B cell (primary cell): ENCODE results near the gene OSGEPL1. TPM values are rescaled to one million over a fixed set of nuclear protein-coding genes. Genes with fewer than 3 reads are reported as not detected.
A peak's percentile ranks its signal among the peaks of the same experiment; 100 is the strongest.

Experiments
- ATAC-seq: fragments of 200-7000 bp; cut with Tn5 transposase; one replicate; pipeline ENCODE4 v1.10.0; 2021; ENCODE audit warnings: low read depth, mild to moderate bottlenecking, moderate number of reproducible peaks, moderate library complexity
- CTCF ChIA-PET: fragments of 350-600 bp; sonication (Branson Sonifier 250); formaldehyde crosslinking; loops from one replicate; lab custom pipeline; 2021; ENCODE audit warnings: antibody characterized with exemption, inconsistent platforms; lab: Charles Lee
- POLR2A ChIA-PET: fragments of 350-600 bp; sonication (Branson Sonifier 250); formaldehyde crosslinking; loops from one replicate; lab custom pipeline; 2021; ENCODE audit warnings: antibody characterized with exemption; lab: Charles Lee
- DNase-seq: peaks from one replicate; pipeline ENCODE4 v3.0.0; 2013
- H2AFZ ChIP-seq: 2 replicates; pipeline ENCODE4 v1.6.1; 2012; ENCODE audit warnings: mild to moderate bottlenecking, low read depth, low read length; ENCODE audit not compliant: insufficient read depth, poor library complexity, severe bottlenecking
- H3K27ac ChIP-seq, 2 donors: 1 replicate in 1 of 2; 2 replicates in 1 of 2; pipeline ENCODE4 v1.5.1; 2012 to 2013; ENCODE audit warnings: low read length in 2 of 2, mild to moderate bottlenecking in 2 of 2, moderate library complexity in 1 of 2
- H3K27me3 ChIP-seq, 4 experiments: fragments of 200-600 bp in 1 of 4; sonication (generic) in 1 of 4; replicated peaks in 1 of 4; 1 replicate in 2 of 4; 2 replicates in 2 of 4; pipeline versions ENCODE4 v1.6.1 to v1.7.0; 2013 to 2016; ENCODE audit warnings: low read length in 3 of 4, mild to moderate bottlenecking in 2 of 4, mixed read lengths in 1 of 4, moderate library complexity in 1 of 4; ENCODE audit not compliant: insufficient read depth in 4 of 4, control insufficient read depth in 3 of 4; ENCODE audit errors: control extremely low read depth in 1 of 4
- H3K36me3 ChIP-seq, 2 experiments: replicated peaks in 1 of 2; 1 replicate in 1 of 2; 2 replicates in 1 of 2; pipeline versions ENCODE4 v1.6.1 to v1.7.1; 2013; ENCODE audit warnings: low read length in 1 of 2; ENCODE audit not compliant: insufficient read depth in 2 of 2, control insufficient read depth in 1 of 2; ENCODE audit errors: control extremely low read depth in 1 of 2, extremely low read depth in 1 of 2
- H3K4me1 ChIP-seq, 2 donors: fragments of 200-600 bp in 1 of 2; sonication (generic) in 1 of 2; 1 replicate in 1 of 2; 2 replicates in 1 of 2; pipeline versions ENCODE4 v1.5.1 to v1.6.1; 2013 to 2017; ENCODE audit warnings: low read length in 2 of 2; ENCODE audit not compliant: control insufficient read depth in 2 of 2, insufficient read depth in 2 of 2
- H3K4me2 ChIP-seq: replicated peaks from 2 replicates; pipeline ENCODE3; 2012; ENCODE audit warnings: mild to moderate bottlenecking, low read depth, low read length; ENCODE audit not compliant: poor library complexity, severe bottlenecking
- H3K4me3 ChIP-seq, 5 experiments: fragments of 200-600 bp in 1 of 5; sonication (generic) in 1 of 5; 1 replicate in 3 of 5; 2 replicates in 2 of 5; pipeline versions ENCODE4 v1.5.1 to v1.7.0; 2011 to 2016; ENCODE audit warnings: low read length in 4 of 5, mild to moderate bottlenecking in 4 of 5, low read depth in 2 of 5, control low read depth in 1 of 5, moderate library complexity in 1 of 5; ENCODE audit not compliant: insufficient read depth in 1 of 5; ENCODE audit errors: control extremely low read depth in 1 of 5, extremely low read depth in 1 of 5
- H3K79me2 ChIP-seq: fragments of 200-600 bp; sonication (generic); one replicate; pipeline ENCODE4 v1.6.0; 2016; ENCODE audit warnings: low read length; ENCODE audit not compliant: control insufficient read depth, insufficient read depth
- H3K9ac ChIP-seq: fragments of 200-600 bp; sonication (generic); 2 replicates; pipeline ENCODE4 v1.6.1; 2017; ENCODE audit warnings: mild to moderate bottlenecking, low read length, moderate library complexity
- H3K9me3 ChIP-seq, 3 donors: one replicate each; pipeline versions ENCODE4 v1.6.1 to v1.7.1; 2013; ENCODE audit warnings: low read length in 2 of 3; ENCODE audit not compliant: control insufficient read depth in 2 of 3, insufficient read depth in 1 of 3; ENCODE audit errors: control extremely low read depth in 1 of 3
- H4K20me1 ChIP-seq: 2 replicates; pipeline ENCODE4 v1.6.0; 2012; ENCODE audit warnings: mild to moderate bottlenecking, low read length; ENCODE audit not compliant: insufficient read depth, control insufficient read depth, poor library complexity, severe bottlenecking
- H3K27ac Mint-ChIP-seq: one replicate; pipeline ENCODE4 v1.8.0; 2021; ENCODE audit warnings: mixed read lengths
- H3K27me3 Mint-ChIP-seq: one replicate; pipeline ENCODE4 v1.8.0; 2021; ENCODE audit warnings: mixed read lengths
- H3K4me1 Mint-ChIP-seq: one replicate; pipeline ENCODE4 v1.8.0; 2021; ENCODE audit warnings: mixed read lengths
- H3K4me3 Mint-ChIP-seq: one replicate; pipeline ENCODE4 v1.8.0; 2021; ENCODE audit warnings: mixed read lengths
- H3K9me3 Mint-ChIP-seq: one replicate; pipeline ENCODE4 v1.8.0; 2022; ENCODE audit warnings: mixed read lengths; ENCODE audit not compliant: insufficient read depth
- EZH2 ChIP-seq: IDR thresholded peaks from 2 replicates; pipeline ENCODE4 v1.6.1; 2012; ENCODE audit warnings: borderline replicate concordance, low read depth, mild to moderate bottlenecking, moderate library complexity, low read length; ENCODE audit not compliant: insufficient read depth, poor library complexity, severe bottlenecking
- WGBS: methylation state at CpG from one replicate; pipeline ENCODE4 v1.1.5; 2013; ENCODE audit warnings: missing lambda C conversion rate; ENCODE audit not compliant: insufficient coverage; 5-methylcytosine and 5-hydroxymethylcytosine counted together
- intact Hi-C: fragments of 100-400 bp; cut with micrococcal nuclease; formaldehyde crosslinking; loops from one replicate; pipeline ENCODE4 v1.10.0; 2022
- polyA plus RNA-seq: library from polyadenylated mRNA; depleted of rRNA; stranded (reverse); fragments of >200 nt; gene quantifications from 2 replicates; pipeline ENCODE4 v1.2.3, GENCODE V29; 2012
- total RNA-seq, 2 donors: library from RNA; stranded (reverse); fragments of 120-200 nt in 1 of 2; gene quantifications; 1 replicate in 1 of 2; 2 replicates in 1 of 2; pipeline versions ENCODE4 v1.2.3 to v1.2.4, GENCODE V29; 2013 to 2022
- TF ChIP-seq, protein P1 (sequence below): fragments of 200-600 bp; IDR thresholded peaks from one replicate; pipeline ENCODE4 v1.8.0; 2022; ENCODE audit warnings: antibody characterized with exemption, mild to moderate bottlenecking

The OSGEPL1 gene
- total and polyA plus RNA-seq, 2 donors (not counting 1 experiment from before 2014, with no cell fraction given), result 8.3 to 12.6 TPM

DNA sequence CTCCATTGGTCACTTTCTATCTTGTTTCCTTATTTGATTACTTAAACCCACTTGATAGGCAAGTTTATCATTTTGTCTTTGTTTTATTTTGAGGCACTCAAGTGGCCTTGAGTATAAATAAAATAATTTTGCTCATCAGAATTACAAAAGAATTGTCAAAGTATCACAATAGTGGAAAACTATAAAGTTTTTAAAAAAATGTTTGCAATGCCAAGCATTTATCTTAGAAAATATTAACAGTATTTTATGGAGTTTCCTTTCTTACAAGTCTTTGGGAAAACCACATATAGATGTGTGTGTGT, 36.4 kb upstream of the OSGEPL1 start:
- Histone ChIP-seq H2AFZ (no peak overlapping the region), H4K20me1 (no peaks in the 10 kb centered on the region), H3K27me3 (no peaks in the 10 kb centered on the region), H3K36me3 (peaks cover 0 to 29% of the 10 kb centered on the region in 2 experiments), H3K4me2 (no peak overlapping the region), H3K4me1 (no peaks in the 10 kb centered on the region), H3K9ac (no peak overlapping the region), H3K4me3 (no peak overlapping the region), H3K9me3 (no peaks in the 10 kb centered on the region), H3K79me2 (no peaks in the 10 kb centered on the region), H3K27ac (no peak overlapping the region)
- Mint-ChIP-seq H3K9me3 (no peaks in the 10 kb centered on the region), H3K4me3 (no peak overlapping the region), H3K27me3 (no peaks in the 10 kb centered on the region), H3K27ac (no peak overlapping the region), H3K4me1 (peaks cover 6% of the 10 kb centered on the region)
- ChIA-PET POLR2A (interaction anchor here (0.6 kb wide), 1 partner anchor 9 kb away, joined by 4 read pairs; no protein-coding TSS in a partner anchor), CTCF (interaction anchor here (0.9 to 2.0 kb wide), 11 partner anchors 10 to 322 kb away, joined by 3 to 9 read pairs (median 4); partner anchors contain the start of gene OSGEPL1)
- DNase-seq (no peak), ATAC-seq (no peak)
- TF ChIP-seq EZH2, result no peak
- TF ChIP-seq, protein P1, sequence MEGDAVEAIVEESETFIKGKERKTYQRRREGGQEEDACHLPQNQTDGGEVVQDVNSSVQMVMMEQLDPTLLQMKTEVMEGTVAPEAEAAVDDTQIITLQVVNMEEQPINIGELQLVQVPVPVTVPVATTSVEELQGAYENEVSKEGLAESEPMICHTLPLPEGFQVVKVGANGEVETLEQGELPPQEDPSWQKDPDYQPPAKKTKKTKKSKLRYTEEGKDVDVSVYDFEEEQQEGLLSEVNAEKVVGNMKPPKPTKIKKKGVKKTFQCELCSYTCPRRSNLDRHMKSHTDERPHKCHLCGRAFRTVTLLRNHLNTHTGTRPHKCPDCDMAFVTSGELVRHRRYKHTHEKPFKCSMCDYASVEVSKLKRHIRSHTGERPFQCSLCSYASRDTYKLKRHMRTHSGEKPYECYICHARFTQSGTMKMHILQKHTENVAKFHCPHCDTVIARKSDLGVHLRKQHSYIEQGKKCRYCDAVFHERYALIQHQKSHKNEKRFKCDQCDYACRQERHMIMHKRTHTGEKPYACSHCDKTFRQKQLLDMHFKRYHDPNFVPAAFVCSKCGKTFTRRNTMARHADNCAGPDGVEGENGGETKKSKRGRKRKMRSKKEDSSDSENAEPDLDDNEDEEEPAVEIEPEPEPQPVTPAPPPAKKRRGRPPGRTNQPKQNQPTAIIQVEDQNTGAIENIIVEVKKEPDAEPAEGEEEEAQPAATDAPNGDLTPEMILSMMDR, result peak; percentile 1
- intact Hi-C loops, result loop anchor here (2.0 to 10.0 kb wide), 2 partner anchors 54 to 272 kb away; no protein-coding TSS in a partner anchor

DNA sequence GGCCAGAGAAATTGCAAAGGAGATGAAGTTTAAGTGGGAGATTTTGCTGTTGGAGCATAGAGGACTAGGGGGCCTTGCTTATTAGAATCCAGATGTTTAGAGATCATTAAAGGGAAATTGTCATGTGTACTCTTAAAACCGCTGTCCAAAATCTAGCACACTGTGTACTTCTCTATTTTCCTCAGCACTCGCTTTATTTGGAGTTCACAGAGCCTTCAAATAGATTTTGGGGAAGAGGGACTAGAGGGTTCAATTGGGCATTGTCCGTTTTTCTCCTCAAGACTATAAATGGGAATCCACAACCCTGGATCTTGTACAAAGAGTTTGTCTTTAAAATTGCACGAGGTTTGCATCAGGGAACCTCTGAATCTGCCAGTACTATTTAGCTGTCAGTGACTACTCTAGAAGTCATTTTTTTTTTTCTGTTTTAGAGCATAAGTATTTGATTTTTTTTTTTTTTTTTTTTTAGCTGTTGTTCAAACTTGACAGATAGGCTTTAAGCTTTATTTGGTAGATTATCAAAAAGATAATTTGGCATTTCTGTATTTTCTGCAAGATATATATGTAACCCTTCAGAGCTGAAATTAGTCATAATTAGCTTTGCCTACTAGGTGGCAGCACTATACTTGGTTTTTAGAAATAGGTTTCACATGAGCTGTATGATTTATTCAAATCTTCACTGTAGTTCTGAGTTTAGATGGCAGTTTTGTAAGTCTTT, 35.9 kb upstream of the OSGEPL1 start:
- 63% methylated on average over 1 of the region's 4 CpGs for WGBS
- H3K9ac ChIP-seq, result no peak overlapping the region
- ChIA-PET CTCF (interaction anchor here (0.9 to 2.0 kb wide), 11 partner anchors 10 to 323 kb away, joined by 3 to 9 read pairs (median 4); partner anchors contain the start of gene OSGEPL1), POLR2A (interaction anchor here (0.6 kb wide), 1 partner anchor 9 kb away, joined by 4 read pairs; no protein-coding TSS in a partner anchor)
- H3K9me3 ChIP-seq, result no peaks in the 10 kb centered on the region
- ATAC-seq (no peak), DNase-seq (peak; percentile 39)
- TF ChIP-seq, protein P1, result peak; percentile 49
- no peak for TF ChIP-seq EZH2
- no peak overlapping the region for H2AFZ ChIP-seq
- peaks cover 0 to 34% of the 10 kb centered on the region in 2 experiments for H3K36me3 ChIP-seq
- no peak overlapping the region for H3K4me2 ChIP-seq
- H3K4me3 Mint-ChIP-seq, result no peak overlapping the region
- no peaks in the 10 kb centered on the region for H4K20me1 ChIP-seq
- no peak overlapping the region for H3K4me3 ChIP-seq
- peaks cover 6% of the 10 kb centered on the region for H3K4me1 Mint-ChIP-seq
- no peaks in the 10 kb centered on the region for H3K27me3 ChIP-seq
- H3K79me2 ChIP-seq, result no peaks in the 10 kb centered on the region
- H3K27ac ChIP-seq, result no peak overlapping the region
- intact Hi-C loops, result loop anchor here (2.0 to 10.0 kb wide), 2 partner anchors 54 to 272 kb away; no protein-coding TSS in a partner anchor
- no peaks in the 10 kb centered on the region for H3K27me3 Mint-ChIP-seq
- H3K27ac Mint-ChIP-seq, result no peak overlapping the region
- H3K4me1 ChIP-seq, result no peaks in the 10 kb centered on the region
- H3K9me3 Mint-ChIP-seq, result no peaks in the 10 kb centered on the region
